Measurements from ENCODE around the gene RBM27.
A peak's percentile ranks its signal among the peaks of the same experiment; 100 is the strongest.
"Not testable (repeated sequence)": the region's sequence is repeated elsewhere in the genome, so short reads cannot be mapped to it uniquely, and the experiment has no call there.

RBM27 gene, protein sequence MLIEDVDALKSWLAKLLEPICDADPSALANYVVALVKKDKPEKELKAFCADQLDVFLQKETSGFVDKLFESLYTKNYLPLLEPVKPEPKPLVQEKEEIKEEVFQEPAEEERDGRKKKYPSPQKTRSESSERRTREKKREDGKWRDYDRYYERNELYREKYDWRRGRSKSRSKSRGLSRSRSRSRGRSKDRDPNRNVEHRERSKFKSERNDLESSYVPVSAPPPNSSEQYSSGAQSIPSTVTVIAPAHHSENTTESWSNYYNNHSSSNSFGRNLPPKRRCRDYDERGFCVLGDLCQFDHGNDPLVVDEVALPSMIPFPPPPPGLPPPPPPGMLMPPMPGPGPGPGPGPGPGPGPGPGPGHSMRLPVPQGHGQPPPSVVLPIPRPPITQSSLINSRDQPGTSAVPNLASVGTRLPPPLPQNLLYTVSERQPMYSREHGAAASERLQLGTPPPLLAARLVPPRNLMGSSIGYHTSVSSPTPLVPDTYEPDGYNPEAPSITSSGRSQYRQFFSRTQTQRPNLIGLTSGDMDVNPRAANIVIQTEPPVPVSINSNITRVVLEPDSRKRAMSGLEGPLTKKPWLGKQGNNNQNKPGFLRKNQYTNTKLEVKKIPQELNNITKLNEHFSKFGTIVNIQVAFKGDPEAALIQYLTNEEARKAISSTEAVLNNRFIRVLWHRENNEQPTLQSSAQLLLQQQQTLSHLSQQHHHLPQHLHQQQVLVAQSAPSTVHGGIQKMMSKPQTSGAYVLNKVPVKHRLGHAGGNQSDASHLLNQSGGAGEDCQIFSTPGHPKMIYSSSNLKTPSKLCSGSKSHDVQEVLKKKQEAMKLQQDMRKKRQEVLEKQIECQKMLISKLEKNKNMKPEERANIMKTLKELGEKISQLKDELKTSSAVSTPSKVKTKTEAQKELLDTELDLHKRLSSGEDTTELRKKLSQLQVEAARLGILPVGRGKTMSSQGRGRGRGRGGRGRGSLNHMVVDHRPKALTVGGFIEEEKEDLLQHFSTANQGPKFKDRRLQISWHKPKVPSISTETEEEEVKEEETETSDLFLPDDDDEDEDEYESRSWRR

DNA sequence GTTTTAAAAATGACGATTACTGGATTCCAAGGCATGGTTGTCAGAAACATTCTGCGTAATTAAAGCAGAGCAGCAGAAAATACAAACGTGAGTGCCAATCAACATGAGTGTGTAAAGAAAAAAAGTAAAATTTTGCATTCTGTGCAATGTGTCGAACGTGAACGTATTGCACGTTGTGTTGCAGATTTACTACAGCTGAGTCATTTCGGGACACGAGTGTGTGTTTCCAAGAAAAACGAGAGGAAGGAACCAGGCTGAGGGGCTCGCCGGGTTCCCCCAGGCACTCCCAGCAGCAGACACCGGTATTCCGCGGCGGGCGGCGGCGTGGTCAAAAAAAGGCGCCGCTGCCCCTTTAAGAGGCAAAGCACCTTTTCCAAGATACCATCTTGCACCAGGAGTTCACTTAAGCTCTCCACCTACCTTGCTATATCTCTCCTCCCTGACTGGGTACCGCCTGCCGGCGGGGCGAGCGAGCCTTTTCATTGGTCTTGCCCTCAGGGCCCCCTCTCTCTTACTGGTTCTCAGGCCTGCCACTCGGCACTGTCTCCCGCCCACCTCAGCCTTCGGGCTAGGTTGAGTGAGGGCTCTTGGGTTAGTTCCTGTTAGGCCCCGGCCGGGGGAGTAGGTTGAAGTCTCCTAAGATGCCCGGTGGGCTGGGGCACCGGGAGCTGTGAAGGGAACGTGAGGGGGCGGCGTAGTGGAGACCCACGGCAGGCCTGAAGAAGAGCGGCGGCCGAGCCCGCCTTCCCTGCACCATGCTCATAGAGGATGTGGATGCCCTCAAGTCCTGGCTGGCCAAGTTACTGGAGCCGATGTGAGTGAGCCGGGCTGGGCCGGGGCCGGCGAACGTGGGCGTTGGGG, at the start of gene RBM27:
Gene RBM27, plus strand, starts transcription at position 595 of the 861 bp plus-strand sequence. Its CDS starts 161 bp downstream, at position 756.
- peak; percentile 99 for DNase-seq (ENCODE audit: low spot score)

DNA sequence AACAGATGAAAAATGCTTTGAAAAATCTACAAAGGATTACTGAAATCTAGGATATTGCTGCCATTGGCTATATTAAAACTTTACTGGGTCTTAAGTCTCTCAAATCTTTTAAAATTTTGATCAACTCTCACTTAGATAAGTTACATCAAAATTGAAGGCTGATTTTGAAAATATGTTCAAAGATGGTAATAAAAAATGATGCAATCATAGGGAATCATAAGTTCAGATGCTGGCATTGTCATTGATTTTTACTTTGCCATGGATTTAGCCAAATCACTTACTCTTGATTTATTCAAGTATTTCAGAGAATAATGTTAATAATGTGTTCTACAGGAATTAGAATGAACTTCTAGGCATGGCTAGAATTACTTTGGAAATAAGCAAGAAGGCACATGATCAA, 45.1 kb upstream of the RBM27 start:
- no peak for DNase-seq (ENCODE audit: low spot score)

DNA sequence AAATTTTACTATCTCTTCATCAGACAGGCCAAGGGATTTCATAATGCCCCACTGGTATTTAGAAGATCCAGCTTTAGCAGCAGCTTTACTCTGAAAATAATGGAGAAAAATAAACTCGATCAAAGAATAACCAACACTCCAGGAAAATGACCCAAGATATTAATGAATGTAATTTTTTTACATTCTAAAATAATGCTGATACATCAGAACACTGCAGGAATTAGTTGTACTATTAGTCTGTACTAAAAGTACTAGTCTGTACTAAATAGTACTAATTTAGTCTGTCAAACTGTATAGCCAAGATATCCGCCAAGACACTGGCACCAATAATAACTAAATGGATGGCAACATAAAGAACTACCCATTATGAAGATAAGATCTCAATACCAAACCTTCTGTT, 39.0 kb upstream of the RBM27 start:
- no peak for DNase-seq (ENCODE audit: low spot score)

DNA sequence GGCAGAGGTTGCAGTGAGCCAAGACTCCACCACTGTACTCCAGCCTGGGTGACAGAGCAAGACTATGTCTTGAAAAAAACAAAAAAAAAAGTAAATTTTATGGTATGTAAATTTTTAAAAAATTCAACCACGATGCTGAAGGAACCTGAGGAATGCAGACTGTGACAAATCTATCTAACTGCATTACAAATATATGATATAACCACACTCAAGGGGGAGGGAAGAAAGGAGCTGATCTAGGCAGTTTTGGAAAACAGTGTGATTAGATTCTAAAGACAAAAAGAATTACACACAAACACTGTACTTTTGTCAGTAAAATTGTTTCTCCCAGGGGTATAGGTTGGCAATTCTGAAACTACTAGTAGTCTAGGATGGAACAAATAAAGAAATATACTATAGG, 37.9 kb upstream of the RBM27 start:
- DNase-seq (ENCODE audit: low spot score): no peak

DNA sequence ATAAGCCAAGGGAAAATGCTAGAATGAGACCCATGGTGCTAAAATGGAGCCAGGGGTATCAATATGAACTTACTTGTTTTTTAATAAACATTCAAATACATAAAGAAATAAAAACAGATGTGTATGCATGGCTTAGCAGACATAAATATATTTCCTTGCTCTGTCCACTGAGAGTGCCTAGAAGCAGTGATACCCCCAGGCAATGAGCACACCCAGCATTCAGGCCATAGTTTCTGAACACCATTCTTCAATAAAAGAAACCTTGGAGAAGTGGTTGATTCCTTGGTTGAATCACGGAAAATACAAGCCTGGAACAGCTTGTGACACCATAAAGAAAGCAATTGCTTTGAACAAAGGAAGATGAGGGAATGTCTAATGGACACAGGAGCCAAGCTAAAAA, 37.5 kb upstream of the RBM27 start:
- DNase-seq (ENCODE audit: low spot score): no peak

DNA sequence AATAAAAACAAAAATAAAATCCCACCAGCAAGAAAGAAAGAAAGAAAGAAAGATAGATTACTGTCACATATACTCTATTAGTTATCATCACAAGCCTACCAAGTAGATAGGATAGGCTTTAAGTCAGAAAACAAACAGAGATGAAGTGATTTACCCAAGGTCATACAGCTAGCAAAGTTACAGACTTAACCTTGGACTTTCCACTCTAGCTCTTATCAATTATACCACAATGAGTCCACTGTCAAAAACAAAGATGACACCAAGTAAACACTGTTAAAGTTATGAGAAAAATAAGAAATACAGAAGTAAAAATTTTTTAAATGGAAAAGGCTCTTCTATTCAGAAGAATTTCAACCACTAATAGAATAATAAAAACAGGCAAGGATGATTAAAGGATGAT, 34.3 kb upstream of the RBM27 start:
- DNase-seq (ENCODE audit: low spot score): no peak

DNA sequence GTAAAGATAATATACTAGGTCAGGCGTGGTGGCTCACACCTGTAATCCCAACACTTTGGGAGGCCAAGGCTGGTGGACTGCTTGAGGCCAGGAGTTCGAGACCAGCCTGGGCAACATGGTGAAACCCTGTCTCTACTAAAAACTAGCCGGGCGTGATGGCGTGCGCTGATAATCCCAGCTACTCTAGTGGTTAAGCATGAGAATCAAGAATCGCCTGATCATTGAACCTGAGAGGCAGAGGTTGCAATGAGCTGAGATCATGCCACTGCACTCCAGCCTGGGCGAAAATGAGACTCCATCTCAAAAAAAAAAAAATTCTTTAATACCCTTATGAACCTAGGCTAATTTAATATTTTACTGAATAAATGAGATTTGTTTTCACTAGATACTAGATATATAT, 30.4 kb upstream of the RBM27 start:
- DNase-seq (ENCODE audit: low spot score): not testable (repeated sequence)

DNA sequence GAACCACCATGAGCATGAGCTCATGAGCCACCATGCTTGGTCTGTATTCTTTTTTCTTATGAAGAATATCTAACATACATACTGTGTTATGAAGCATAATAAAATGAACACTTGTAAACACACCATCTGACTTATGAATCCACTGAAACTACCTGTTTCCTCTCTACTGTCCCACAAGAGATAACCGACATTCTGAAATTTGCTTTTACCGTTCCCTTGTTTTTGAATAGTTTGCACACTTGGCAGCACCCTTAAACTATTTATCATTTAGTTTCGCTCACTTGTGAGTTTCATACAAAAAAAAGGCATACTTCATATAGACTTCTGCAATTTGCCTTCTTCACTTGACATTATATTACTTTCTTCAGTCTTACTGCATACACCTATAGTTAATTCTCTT, 29.8 kb upstream of the RBM27 start:
- DNase-seq (ENCODE audit: low spot score): peak; percentile 24

DNA sequence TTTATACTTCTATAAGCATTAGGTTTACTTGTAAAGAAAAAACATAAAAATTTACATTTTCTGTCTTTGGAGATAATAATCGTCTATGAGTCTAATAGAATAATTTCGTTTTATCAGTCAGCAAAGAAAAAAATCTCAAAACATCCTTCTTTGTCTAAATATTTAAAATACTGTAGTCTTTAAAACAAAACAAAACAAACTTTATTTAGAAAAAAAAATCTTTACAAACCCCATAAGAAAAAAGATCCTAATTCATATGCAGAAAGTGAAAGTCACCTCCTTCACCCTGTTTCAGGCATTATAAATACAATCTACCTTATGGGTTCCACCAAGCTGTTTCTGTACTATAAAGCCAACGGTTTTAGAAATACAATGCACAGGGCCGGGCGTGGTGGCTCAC, 26.6 kb upstream of the RBM27 start:
- DNase-seq (ENCODE audit: low spot score): no peak

DNA sequence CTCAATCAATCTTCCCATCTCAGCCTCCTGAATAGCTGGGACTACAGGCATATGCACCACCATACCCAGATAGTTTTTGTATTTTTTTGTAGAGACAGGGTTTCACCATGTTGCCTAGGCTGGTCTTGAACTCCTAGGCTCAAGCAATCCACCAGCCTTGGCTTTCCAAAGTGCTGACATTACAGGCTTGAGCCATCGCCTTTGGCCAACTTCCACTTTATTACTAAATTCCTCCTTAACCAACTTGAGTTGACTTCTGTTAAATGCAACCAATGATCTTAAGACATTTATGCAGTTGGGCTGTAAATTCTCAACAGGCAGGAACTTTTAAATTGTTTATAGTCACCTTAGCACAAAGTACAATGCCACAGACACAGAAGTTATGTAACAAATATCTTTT, 23.7 kb upstream of the RBM27 start:
- DNase-seq (ENCODE audit: low spot score): no peak

DNA sequence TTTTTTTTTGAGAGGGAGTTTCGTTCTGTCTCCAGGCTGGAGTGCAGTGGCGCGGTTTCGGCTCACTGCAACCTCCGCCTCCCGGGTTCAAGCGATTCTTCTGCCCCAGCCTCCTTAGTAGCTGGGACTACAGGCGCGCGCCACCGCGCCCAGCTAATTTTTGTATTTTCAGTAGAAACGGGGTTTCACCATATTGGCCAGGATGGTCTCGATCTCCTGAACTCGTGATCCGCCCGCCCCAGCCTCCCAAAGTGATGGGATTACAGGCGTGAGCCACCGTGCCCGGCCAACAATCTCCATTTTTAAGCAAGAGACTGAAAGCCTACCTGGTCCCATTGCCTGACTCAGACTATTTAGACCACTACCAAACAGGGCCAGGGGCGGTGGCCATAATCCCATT, 20.0 kb upstream of the RBM27 start:
- DNase-seq (ENCODE audit: low spot score): not testable (repeated sequence)

DNA sequence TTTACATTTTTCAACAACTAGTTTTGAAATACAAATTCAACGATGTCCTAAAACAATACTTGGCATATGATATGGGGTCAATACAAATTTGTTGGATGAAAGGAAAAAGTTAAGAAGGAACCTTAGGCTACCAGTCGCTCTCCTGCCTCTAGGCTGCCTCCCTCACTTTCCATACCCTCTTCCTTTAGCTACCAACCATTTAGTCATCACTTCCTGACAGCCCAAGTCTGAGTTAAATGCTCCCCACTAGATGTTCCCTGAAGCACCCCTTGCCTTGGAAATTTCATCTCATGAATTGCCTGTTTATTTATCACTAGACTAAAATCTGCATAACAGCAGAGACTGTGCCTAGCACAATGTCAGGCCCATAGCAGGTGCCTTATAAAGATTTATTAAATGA, 18.2 kb upstream of the RBM27 start:
- DNase-seq (ENCODE audit: low spot score): no peak

DNA sequence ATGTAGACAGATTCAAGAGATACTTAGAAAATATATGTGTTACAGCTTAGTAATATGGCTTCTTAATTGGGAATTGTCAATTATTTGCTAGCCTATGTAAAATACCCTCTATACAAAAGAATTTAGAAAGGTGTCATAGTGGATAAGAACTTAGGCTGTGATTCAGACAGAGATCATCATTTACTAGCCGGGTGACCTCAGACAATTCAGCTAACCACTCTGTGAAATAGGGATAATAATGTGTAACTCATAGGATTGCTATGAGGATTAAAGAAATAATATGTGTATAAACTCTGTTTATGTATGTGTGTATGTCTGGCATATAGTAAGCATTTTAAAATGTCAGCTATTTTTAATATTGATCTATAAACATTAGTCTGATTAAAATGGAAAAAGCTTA, 15.0 kb upstream of the RBM27 start:
- DNase-seq (ENCODE audit: low spot score): no peak

DNA sequence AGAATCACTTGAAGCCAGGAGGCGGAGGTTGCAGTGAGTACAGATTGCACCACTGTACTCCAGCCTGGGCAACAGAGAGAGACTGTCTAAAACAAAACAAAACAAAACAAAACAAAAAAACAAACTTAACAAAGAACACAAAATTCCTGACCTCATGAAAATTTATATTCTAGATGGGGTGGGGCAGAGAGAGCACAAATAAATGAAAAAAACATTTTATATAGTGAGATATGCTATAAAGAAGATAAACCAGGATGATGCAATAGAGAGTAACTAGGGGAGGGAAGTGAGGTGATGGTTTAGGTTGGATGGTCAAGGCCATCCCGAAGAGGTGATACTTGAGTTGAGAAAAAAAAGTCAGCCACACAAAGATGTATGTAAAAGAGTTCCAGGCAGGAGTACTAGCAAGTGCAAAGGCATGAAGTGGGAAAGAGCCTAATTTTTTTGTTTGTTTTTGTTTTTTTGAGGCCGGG, 10.8 kb upstream of the RBM27 start:
- DNase-seq (ENCODE audit: low spot score): no peak

DNA sequence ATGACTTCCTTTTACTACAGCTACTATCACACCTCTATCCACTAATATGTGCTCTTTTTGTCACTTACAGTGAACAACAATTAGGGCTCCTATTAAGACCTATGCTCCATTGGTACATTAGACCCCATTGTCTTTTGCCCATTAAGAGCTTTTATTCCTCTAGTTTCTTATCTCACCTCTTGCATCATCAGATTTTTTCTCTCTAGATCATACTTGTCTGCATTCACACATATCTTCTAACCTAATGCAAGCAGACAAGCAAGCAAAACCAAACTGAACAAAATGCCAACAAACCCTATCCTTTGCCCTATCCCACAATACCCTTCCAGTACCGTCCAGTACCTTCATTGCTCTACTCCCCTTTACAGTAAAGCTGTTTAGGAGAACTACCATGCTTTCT, 10.1 kb upstream of the RBM27 start:
- DNase-seq (ENCODE audit: low spot score): no peak

DNA sequence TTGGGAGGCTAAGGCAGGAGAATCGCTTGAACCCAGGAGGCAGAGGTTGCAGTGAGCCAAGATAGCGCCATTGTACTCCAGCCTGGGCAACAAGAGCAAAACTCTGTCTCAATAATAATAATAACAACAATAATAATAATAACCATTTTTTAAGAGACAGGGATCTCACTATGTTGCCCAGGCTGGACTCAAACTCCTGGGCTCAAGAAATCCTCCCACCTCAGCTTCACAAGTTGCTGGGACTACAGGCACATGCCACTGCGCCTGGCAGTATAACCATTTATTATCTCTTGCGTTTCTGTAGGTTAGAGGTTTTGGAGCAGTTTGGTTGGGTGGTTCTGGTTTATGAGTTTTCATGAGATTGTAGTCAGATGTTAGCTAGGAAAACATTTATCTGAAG, 8.4 kb upstream of the RBM27 start:
- not testable (repeated sequence) for DNase-seq (ENCODE audit: low spot score)

DNA sequence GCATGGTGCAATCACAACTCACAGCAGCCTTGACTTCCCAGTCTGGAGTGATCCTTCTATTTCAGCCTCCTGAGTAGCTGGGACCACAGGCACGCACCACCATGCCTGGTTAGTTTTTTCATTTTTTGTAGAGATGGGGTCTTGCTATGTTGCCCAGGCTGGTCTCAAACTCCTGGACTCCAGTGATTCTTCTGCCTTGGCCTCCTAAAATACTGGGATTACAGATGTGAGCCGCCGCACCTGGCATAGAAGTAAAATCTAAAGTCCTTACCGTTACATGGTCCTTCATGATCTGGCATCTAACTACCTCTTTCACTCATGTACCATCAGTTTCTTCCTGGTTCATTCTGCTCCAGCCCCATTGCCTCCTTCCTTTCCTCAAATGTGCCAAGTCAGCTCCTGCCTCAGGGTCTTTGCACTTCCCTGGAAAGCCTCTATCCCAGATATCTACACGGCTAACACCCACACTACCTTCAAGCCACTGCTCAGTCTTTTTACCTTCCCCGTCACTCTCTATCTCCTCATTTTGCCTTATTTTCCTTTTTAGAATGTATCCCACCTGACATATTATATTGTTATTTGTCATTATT, 6.9 kb upstream of the RBM27 start:
- DNase-seq (ENCODE audit: low spot score): no peak

DNA sequence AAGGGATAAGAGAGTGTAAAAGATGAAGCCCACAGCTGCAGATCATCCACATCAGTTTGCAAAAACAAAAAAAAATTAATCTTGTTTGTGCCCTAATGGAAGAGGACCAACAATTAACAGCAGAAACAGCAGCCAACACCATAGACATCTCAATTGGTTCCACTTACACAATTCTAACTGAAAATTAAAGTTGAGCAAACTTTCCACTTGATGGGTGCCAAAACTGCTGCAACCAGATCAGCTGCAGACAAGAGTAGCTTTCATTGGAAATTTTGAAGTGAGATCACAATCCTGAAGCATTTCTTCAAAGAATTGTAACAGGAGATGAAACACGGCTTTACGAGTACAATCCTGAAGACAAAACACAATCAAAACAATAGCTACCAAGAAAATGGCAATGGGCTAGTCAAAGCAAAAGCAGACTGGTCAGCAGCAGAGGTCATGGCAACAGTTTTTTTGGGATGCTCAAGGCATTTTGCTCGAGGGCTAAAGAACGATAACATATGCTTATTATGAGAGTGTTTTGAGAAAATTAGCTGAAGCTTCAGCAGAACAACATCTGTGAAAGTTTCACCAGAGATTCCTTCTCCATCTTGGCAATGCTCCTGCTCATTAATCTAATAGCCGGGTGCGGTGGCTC, 4.1 kb upstream of the RBM27 start:
- DNase-seq (ENCODE audit: low spot score): no peak

DNA sequence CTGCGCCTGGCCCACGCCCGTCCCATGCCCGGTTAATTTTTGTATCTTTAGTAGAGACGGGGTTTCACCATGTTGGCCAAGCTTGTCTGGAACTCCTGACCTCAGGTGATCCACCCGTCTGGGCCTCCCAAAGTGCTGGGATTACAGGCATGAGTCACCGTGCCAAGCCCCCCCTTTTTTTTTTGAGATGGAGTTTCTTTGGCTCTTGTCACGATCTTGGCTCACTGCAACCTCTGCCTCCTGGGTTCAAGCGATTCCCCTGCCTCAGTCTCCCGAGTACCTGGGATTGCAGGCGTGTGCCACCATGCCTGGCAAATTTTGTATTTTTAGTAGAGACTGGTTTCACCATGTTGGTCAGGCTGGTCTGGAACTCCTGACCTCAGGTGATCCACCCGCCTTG, 1.6 kb upstream of the RBM27 start:
- not testable (repeated sequence) for DNase-seq (ENCODE audit: low spot score)

DNA sequence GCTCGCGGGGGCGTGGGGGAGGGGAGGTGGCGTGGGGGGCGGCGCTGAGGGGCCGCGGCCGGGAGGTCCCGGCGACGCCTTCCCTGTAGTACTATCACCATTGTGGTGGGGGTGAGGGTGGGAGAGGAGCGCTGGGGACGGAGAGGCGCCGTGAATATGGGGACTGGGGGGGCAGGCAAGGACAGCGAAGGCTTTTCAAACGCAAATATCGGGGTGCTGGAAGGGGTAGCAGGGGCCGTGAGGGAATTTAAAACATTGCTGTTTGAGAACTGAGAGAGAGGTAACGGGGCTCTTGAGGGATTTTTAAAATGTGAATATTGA, 427 bp downstream of the RBM27 start:
- DNase-seq (ENCODE audit: low spot score): no peak
